HepG2 (cell line): ENCODE measurements around the gene NFKBIA. TPM values are rescaled to one million over a fixed set of nuclear protein-coding genes. Genes with fewer than 3 reads are reported as not detected.
A peak's percentile ranks its signal among the peaks of the same experiment; 100 is the strongest.

Experiments
- AGO1 ChIP-seq: fragments of 200-400 bp; formaldehyde crosslinking; IDR thresholded peaks from 2 replicates; pipeline ENCODE4 v1.6.1; 2017; ENCODE audit warnings: mild to moderate bottlenecking, low read depth, low read length, moderate library complexity; ENCODE audit not compliant: poor library complexity, severe bottlenecking
- BHLHE40 ChIP-seq: IDR thresholded peaks from 2 replicates; pipeline ENCODE4 v1.6.1; 2011; ENCODE audit warnings: low read length, improper control_type of control experiment
- DNMT3B ChIP-seq: conservative IDR thresholded peaks from 2 replicates; pipeline ENCODE4 v1.6.1; 2016; ENCODE audit warnings: missing biosample characterization, control low read depth
- EHMT2 ChIP-seq: fragments of 200-600 bp; sonication (generic); IDR thresholded peaks from 2 replicates; pipeline ENCODE4 v1.7.0; 2017; ENCODE audit warnings: antibody characterized with exemption, low read depth, low read length, borderline replicate concordance
- ELF4 ChIP-seq: sonication (generic); formaldehyde crosslinking; IDR thresholded peaks from 2 replicates; pipeline ENCODE4 v1.5.0; 2020; ENCODE audit warnings: missing genetic modification reagents, mild to moderate bottlenecking, moderate library complexity, borderline replicate concordance
- HIC2 ChIP-seq: sonication (generic); formaldehyde crosslinking; IDR thresholded peaks from 2 replicates; pipeline ENCODE4 v1.9.0; 2022; ENCODE audit warnings: low read depth, missing genetic modification reagents
- HMG20A ChIP-seq: IDR thresholded peaks from 2 replicates; pipeline ENCODE4 v1.6.1; 2016; ENCODE audit warnings: borderline replicate concordance
- JARID2 ChIP-seq: sonication (generic); formaldehyde crosslinking; IDR thresholded peaks from 2 replicates; pipeline ENCODE4 v1.8.1; 2023; ENCODE audit warnings: missing genetic modification reagents, inconsistent platforms; ENCODE audit not compliant: insufficient replicate concordance
- NFE2L2 ChIP-seq: fragments of 150-350 bp; IDR thresholded peaks from 2 replicates; pipeline ENCODE4 v1.6.1; 2014; ENCODE audit warnings: low read length
- NFKBIZ ChIP-seq: IDR thresholded peaks from 2 replicates; pipeline ENCODE4 v1.6.1; 2018; ENCODE audit warnings: missing genetic modification reagents, missing compliant biosample characterization
- PITX1 ChIP-seq: sonication (generic); formaldehyde crosslinking; IDR thresholded peaks from 2 replicates; pipeline ENCODE4 v1.5.1; 2020; ENCODE audit warnings: mild to moderate bottlenecking, missing genetic modification reagents
- POLR2G ChIP-seq: fragments of 200-400 bp; formaldehyde crosslinking; IDR thresholded peaks from 2 replicates; pipeline ENCODE4 v1.6.1; 2018; ENCODE audit warnings: mild to moderate bottlenecking, low read depth, low read length, moderate library complexity
- RAD51 ChIP-seq: fragments of 450-650 bp; IDR thresholded peaks from 2 replicates; pipeline ENCODE4 v1.6.1; 2016; ENCODE audit warnings: borderline replicate concordance
- SALL1 ChIP-seq: sonication (generic); formaldehyde crosslinking; IDR thresholded peaks from 2 replicates; pipeline ENCODE4 v1.8.0; 2022; ENCODE audit warnings: mild to moderate bottlenecking, missing genetic modification reagents
- ZMAT5 ChIP-seq: sonication (generic); formaldehyde crosslinking; IDR thresholded peaks from 2 replicates; pipeline ENCODE4 v1.5.0; 2020; ENCODE audit warnings: mild to moderate bottlenecking, low read depth, missing genetic modification reagents, borderline replicate concordance
- ZNF276 ChIP-seq: sonication (generic); formaldehyde crosslinking; IDR thresholded peaks from 2 replicates; pipeline ENCODE4 v1.4.0; 2020; ENCODE audit warnings: mild to moderate bottlenecking, low read depth, missing genetic modification reagents
- ZNF292 ChIP-seq: sonication (generic); formaldehyde crosslinking; IDR thresholded peaks from 2 replicates; pipeline ENCODE4 v1.8.1; 2022; ENCODE audit warnings: mild to moderate bottlenecking, low read depth, missing genetic modification reagents, borderline replicate concordance
- ZNF3 ChIP-seq: IDR thresholded peaks from 2 replicates; pipeline ENCODE4 v1.7.0; 2017; ENCODE audit warnings: inconsistent platforms
- ZNF619 ChIP-seq: sonication (generic); formaldehyde crosslinking; IDR thresholded peaks from 2 replicates; pipeline ENCODE4 v1.4.0; 2020; ENCODE audit warnings: mild to moderate bottlenecking, missing genetic modification reagents
- ZNF775 ChIP-seq: sonication (generic); formaldehyde crosslinking; IDR thresholded peaks from 2 replicates; pipeline ENCODE4 v1.4.0; 2020; ENCODE audit warnings: missing genetic modification reagents, mild to moderate bottlenecking, moderate library complexity, borderline replicate concordance
- ZNF839 ChIP-seq: sonication (generic); formaldehyde crosslinking; IDR thresholded peaks from 2 replicates; pipeline ENCODE4 v1.4.0; 2020; ENCODE audit warnings: missing genetic modification reagents, mild to moderate bottlenecking, borderline replicate concordance
- ZNF879 ChIP-seq: sonication (generic); formaldehyde crosslinking; IDR thresholded peaks from 2 replicates; pipeline ENCODE4 v1.8.1; 2023; ENCODE audit warnings: missing genetic modification reagents
- ZSCAN12 ChIP-seq: sonication (generic); formaldehyde crosslinking; IDR thresholded peaks from 2 replicates; pipeline ENCODE4 v1.9.0; 2021; ENCODE audit warnings: mild to moderate bottlenecking, missing genetic modification reagents
- ZSCAN5A ChIP-seq: sonication (generic); formaldehyde crosslinking; IDR thresholded peaks from 2 replicates; pipeline ENCODE4 v1.8.0; 2022; ENCODE audit warnings: mild to moderate bottlenecking, missing genetic modification reagents, borderline replicate concordance
- polyA plus RNA-seq, 8 experiments: library from polyadenylated mRNA; depleted of rRNA in 3 of 8; stranded (reverse) in 7 of 8; unstranded in 1 of 8; fragments of >200 nt; fragmentation: Illumina TruSeq in 4 of 8; extraction: Trizol in 4 of 8; gene quantifications; 2 replicates each; pipeline versions ENCODE4 v1.2.1 to v1.2.3, GENCODE V29; 2011 to 2016; ENCODE audit warnings: low read depth in 4 of 8, missing spikeins in 1 of 8, mixed read lengths in 1 of 8; ENCODE audit not compliant: insufficient read depth in 1 of 8
- total RNA-seq, 5 experiments: library from RNA; depleted of rRNA; stranded (reverse); fragments of >200 nt; fragmentation: Illumina TruSeq; extraction: Trizol; gene quantifications; 2 replicates each; pipeline ENCODE4 v1.2.3, GENCODE V29; 2016; ENCODE audit warnings: low read depth in 1 of 5

The NFKBIA gene
- total and polyA plus RNA-seq, 2 of the 13 experiments (the other 11 are each of a cell fraction or from before 2014, with no cell fraction given), result 197 to 319 TPM

- peak; percentile 97 for TF ChIP-seq SALL1 (CRISPR knock-in tag)
- peak; percentile 78; the same call in 1 of the 2 replicates for TF ChIP-seq EHMT2
- peak; percentile 55; the same call in 1 of the 2 replicates for TF ChIP-seq PITX1
- no peak for TF ChIP-seq BHLHE40
- no peak for TF ChIP-seq JARID2
- no peak for TF ChIP-seq ELF4 (CRISPR knock-in tag)
- no peak for TF ChIP-seq ZNF839 (CRISPR knock-in tag)
- 0 out of 2 replicates have a peak, but pooled peaks have one; percentile 26 for TF ChIP-seq NFKBIZ (CRISPR knock-in tag)
- no peak for TF ChIP-seq ZMAT5 (CRISPR knock-in tag)
- no peak; the same call in 1 of the 2 replicates for TF ChIP-seq ZNF3 (CRISPR knock-in tag)
- no peak for TF ChIP-seq RAD51
- peak; percentile 22; the same call in 1 of the 2 replicates for TF ChIP-seq NFE2L2
- TF ChIP-seq AGO1, result no peak
- no peak for TF ChIP-seq POLR2G
- TF ChIP-seq HIC2 (CRISPR knock-in tag), result 0 out of 2 replicates have a peak, but pooled peaks have one; percentile 21
- TF ChIP-seq ZNF276, result no peak
- TF ChIP-seq ZSCAN12, result peak; percentile 77; the same call in 1 of the 2 replicates
- TF ChIP-seq ZSCAN5A (CRISPR knock-in tag), result no peak
- TF ChIP-seq ZNF879 (CRISPR knock-in tag), result no peak
- TF ChIP-seq ZNF775, result 0 out of 2 replicates have a peak, but pooled peaks have one; percentile 59
- no peak for TF ChIP-seq DNMT3B (CRISPR knock-in tag)
- TF ChIP-seq ZNF619 (CRISPR knock-in tag), result no peak
- TF ChIP-seq ZNF292, result peak; percentile 42; the same call in 1 of the 2 replicates
- peak; percentile 79 for TF ChIP-seq HMG20A (CRISPR knock-in tag)
Observed at GRCh38 chr14:35355981-35356841, 48.3 kb downstream of the NFKBIA start (continued).
